Mesodermal cell (in vitro differentiated cells): Measurements from ENCODE around the gene KRT31.
A peak's percentile ranks its signal among the peaks of the same experiment; 100 is the strongest.
"Not testable (repeated sequence)": the region's sequence is repeated elsewhere in the genome, so short reads cannot be mapped to it uniquely, and the experiment has no call there.

Experiments used
- H3K27ac ChIP-seq: 2 replicates; pipeline ENCODE4 v1.7.0; 2013; ENCODE audit warnings: mild to moderate bottlenecking, low read depth, low read length, moderate library complexity; ENCODE audit not compliant: severe bottlenecking
- H3K36me3 ChIP-seq: 2 replicates; pipeline ENCODE4 v1.7.1; 2013; ENCODE audit warnings: mild to moderate bottlenecking, low read length, moderate library complexity; ENCODE audit not compliant: control insufficient read depth, insufficient read depth
- H3K4me1 ChIP-seq: one replicate; pipeline ENCODE4 v1.7.1; 2013; ENCODE audit warnings: mild to moderate bottlenecking, low read length; ENCODE audit not compliant: insufficient read depth, control insufficient read depth, poor library complexity, severe bottlenecking
- H3K4me3 ChIP-seq: 2 replicates; pipeline ENCODE4 v1.7.0; 2013; ENCODE audit warnings: low read length, control low read depth, mild to moderate bottlenecking; ENCODE audit not compliant: insufficient read depth, poor library complexity, severe bottlenecking; ENCODE audit errors: extremely low read depth
- H3K9me3 ChIP-seq: 2 replicates; pipeline ENCODE4 v1.7.1; 2013; ENCODE audit warnings: mild to moderate bottlenecking, low read length, moderate library complexity; ENCODE audit not compliant: control insufficient read depth
- WGBS, 2 experiments: methylation state at CpG; one replicate each; pipeline ENCODE4 v1.1.5; 2013; ENCODE audit warnings: missing lambda C conversion rate in 2 of 2; ENCODE audit not compliant: insufficient coverage in 2 of 2; 5-methylcytosine and 5-hydroxymethylcytosine counted together

KRT31 gene

GRCh38 chr17:41367426-41368075 lies 29.9 kb downstream of the KRT31 start:
- H3K9me3 ChIP-seq = no peaks in the 10 kb centered on the region
- H3K27ac ChIP-seq = peak overlapping the region; percentile 41
- H3K36me3 ChIP-seq = no peaks in the 10 kb centered on the region
- no peak overlapping the region for H3K4me3 ChIP-seq
- H3K4me1 ChIP-seq = peaks cover 19% of the 10 kb centered on the region
- 79 to 96% methylated on average over 7 to 9 of the region's 10 CpGs for WGBS, 2 experiments

GRCh38 chr17:41366070-41366469 lies 31.3 kb downstream of the KRT31 start:
- no peaks in the 10 kb centered on the region for H3K36me3 ChIP-seq

GRCh38 chr17:41363881-41364280 lies 33.5 kb downstream of the KRT31 start:
- H3K9me3 ChIP-seq = no peaks in the 10 kb centered on the region
- no peaks in the 10 kb centered on the region for H3K36me3 ChIP-seq
- no peak overlapping the region for H3K27ac ChIP-seq
- H3K4me3 ChIP-seq = no peak overlapping the region
- peaks cover 26% of the 10 kb centered on the region for H3K4me1 ChIP-seq
- WGBS, 2 experiments = 94% methylated on average over 2 of the region's 2 CpGs

More at GRCh38 chr17:41366070-41366469, 31.3 kb downstream of the KRT31 start:
- Histone ChIP-seq H3K9me3 (no peaks in the 10 kb centered on the region), H3K27ac (no peak overlapping the region), H3K4me1 (peaks cover 24% of the 10 kb centered on the region), H3K4me3 (no peak overlapping the region)

GRCh38 chr17:41360296-41360995 lies 37.0 kb downstream of the KRT31 start:
- peak overlapping the region; percentile 85 for H3K27ac ChIP-seq
- H3K4me3 ChIP-seq = no peak overlapping the region
- peaks cover 7% of the 10 kb centered on the region for H3K4me1 ChIP-seq
- no peaks in the 10 kb centered on the region for H3K36me3 ChIP-seq
- H3K9me3 ChIP-seq = no peaks in the 10 kb centered on the region
- WGBS, 2 experiments = 78 to 96% methylated on average over 3 to 4 of the region's 5 CpGs

- no peaks in the 10 kb centered on the region for H3K4me1 ChIP-seq
- H3K36me3 ChIP-seq = no peaks in the 10 kb centered on the region
- 100% methylated on average over 1 of the region's 4 CpGs; no CpG with 5 or more reads in 1 of the 2 experiments for WGBS, 2 experiments
- H3K9me3 ChIP-seq = no peaks in the 10 kb centered on the region
- H3K27ac ChIP-seq = no peak overlapping the region
- no peak overlapping the region for H3K4me3 ChIP-seq
Observed at GRCh38 chr17:41354536-41354935, 42.9 kb downstream of the KRT31 start.

GRCh38 chr17:41352597-41353366 lies 44.6 kb downstream of the KRT31 start:
- H3K9me3 ChIP-seq = no peaks in the 10 kb centered on the region
- H3K4me3 ChIP-seq = no peak overlapping the region
- H3K27ac ChIP-seq = no peak overlapping the region
- no peaks in the 10 kb centered on the region for H3K36me3 ChIP-seq
- 73 to 85% methylated on average over 4 of the region's 7 CpGs for WGBS, 2 experiments
- no peaks in the 10 kb centered on the region for H3K4me1 ChIP-seq

GRCh38 chr17:41351177-41351576 lies 46.2 kb downstream of the KRT31 start:
- Histone ChIP-seq H3K27ac (no peak overlapping the region), H3K4me3 (no peak overlapping the region), H3K36me3 (no peaks in the 10 kb centered on the region), H3K9me3 (no peaks in the 10 kb centered on the region), H3K4me1 (no peaks in the 10 kb centered on the region)
- WGBS, 2 experiments = no CpG with 5 or more reads among the region's 2 CpGs

- not testable (repeated sequence) for H3K27ac ChIP-seq, H3K4me1 ChIP-seq, H3K4me3 ChIP-seq, H3K36me3 ChIP-seq, H3K9me3 ChIP-seq
- 80 to 92% methylated on average over 7 to 14 of the region's 16 CpGs for WGBS, 2 experiments
Observed at GRCh38 chr17:41350381-41350878, 47.0 kb downstream of the KRT31 start, which contains the start of gene KRT33A. TSS of gene KRT33A (minus strand) at chr17:41350828. CDS start at chr17:41350767, 61 bp downstream.

GRCh38 chr17:41347869-41348760 lies 49.3 kb downstream of the KRT31 start:
- 88 to 92% methylated on average over 7 of the region's 7 CpGs for WGBS, 2 experiments
- Histone ChIP-seq H3K4me1 (no peaks in the 10 kb centered on the region), H3K27ac (no peak overlapping the region), H3K9me3 (peaks cover 3% of the 10 kb centered on the region), H3K4me3 (no peak overlapping the region), H3K36me3 (no peaks in the 10 kb centered on the region)

GRCh38 chr17:41346421-41346820 lies 51.0 kb downstream of the KRT31 start:
- H3K4me3 ChIP-seq, H3K4me1 ChIP-seq, H3K36me3 ChIP-seq, H3K27ac ChIP-seq: not testable (repeated sequence)
- WGBS, 2 experiments = 93 to 98% methylated on average over 7 to 13 of the region's 16 CpGs
- H3K9me3 ChIP-seq = peaks cover 12% of the 10 kb centered on the region
